HepG2 (cell line): ENCODE measurements around the gene NDUFB6. TPM values are rescaled to one million over a fixed set of nuclear protein-coding genes. Genes with fewer than 3 reads are reported as not detected.
A peak's percentile ranks its signal among the peaks of the same experiment; 100 is the strongest.

ENCODE experiments used
- ATAC-seq: fragments of 200-7000 bp; cut with Tn5 transposase; 3 replicates; pipeline ENCODE4 v1.9.1; 2020; ENCODE audit warnings: mild to moderate bottlenecking, moderate library complexity
- BruUV-seq: library from RNA; stranded (reverse); fragments of 400-500 nt; replicated peaks from 2 replicates; lab custom pipeline; 2021; lab: Mats Ljungman, UMichigan
- CTCF ChIA-PET: fragments of 300-600 bp; formaldehyde crosslinking; extraction: SDS; loops from one replicate; lab custom pipeline; 2021; ENCODE audit warnings: low total read pairs, inconsistent platforms, low intra/inter-chr PET ratio; lab: Yijun Ruan, JAX
- POLR2A ChIA-PET: fragments of 350-600 bp; sonication (Branson Sonifier 250); formaldehyde crosslinking; loops from one replicate; lab custom pipeline; 2020; ENCODE audit warnings: antibody characterized with exemption, inconsistent platforms; lab: Yijun Ruan, JAX
- DNase-seq: peaks from one replicate; pipeline ENCODE4 v3.0.0-alpha.2; 2015; ENCODE audit warnings: low spot score
- FAIRE-seq: peaks from 3 replicates; lab custom pipeline; 2011; peaks lifted over from hg19 to GRCh38; lab: Jason Lieb, UNC
- H2AFZ ChIP-seq: one replicate; pipeline ENCODE4 v1.6.1; 2011; ENCODE audit warnings: low read length, inconsistent platforms
- H3K27ac ChIP-seq: fragments of 300-600 bp; 3 replicates; pipeline ENCODE4 v1.8.0; 2011; ENCODE audit warnings: mixed run types, mild to moderate bottlenecking, mixed read lengths, low read length, inconsistent platforms; ENCODE audit not compliant: insufficient read depth; ENCODE audit errors: extremely low read length
- H3K27me3 ChIP-seq, 2 experiments: fragments of 200-600 bp in 1 of 2; 2 replicates in 1 of 2; 3 replicates in 1 of 2; pipeline versions ENCODE4 v1.6.0 to v1.8.0; 2011; ENCODE audit warnings: low read length in 2 of 2, mild to moderate bottlenecking in 2 of 2, moderate library complexity in 2 of 2, inconsistent platforms in 1 of 2; ENCODE audit not compliant: insufficient read depth in 2 of 2, control insufficient read depth in 1 of 2
- H3K36me3 ChIP-seq, 2 experiments: fragments of 200-600 bp in 1 of 2; replicated peaks in 1 of 2; 2 replicates in 1 of 2; 3 replicates in 1 of 2; pipeline versions ENCODE4 v1.5.1 to v1.8.0; 2011; ENCODE audit warnings: low read length in 2 of 2, inconsistent platforms in 1 of 2; ENCODE audit not compliant: insufficient read depth in 2 of 2, control insufficient read depth in 1 of 2
- H3K4me1 ChIP-seq: 2 replicates; pipeline ENCODE4 v1.5.1; 2012; ENCODE audit warnings: low read length, inconsistent platforms; ENCODE audit not compliant: insufficient read depth
- H3K4me2 ChIP-seq: 2 replicates; pipeline ENCODE4 v1.6.0; 2011; ENCODE audit warnings: low read depth, low read length, inconsistent platforms
- H3K4me3 ChIP-seq, 3 experiments: fragments of 200-600 bp in 1 of 3; sonication (generic), shearing (Covaris generic) in 1 of 3; replicated peaks in 1 of 3; 2 replicates each; pipeline ENCODE4 v1.5.1; 2011 to 2016; ENCODE audit warnings: low read length in 3 of 3, inconsistent platforms in 2 of 3, low read depth in 2 of 3, mild to moderate bottlenecking in 2 of 3, control low read depth in 1 of 3, mixed read lengths in 1 of 3; ENCODE audit not compliant: insufficient read depth in 1 of 3
- H3K79me2 ChIP-seq: one replicate; pipeline ENCODE4 v1.6.1; 2011; ENCODE audit warnings: low read length, inconsistent platforms; ENCODE audit not compliant: insufficient read depth
- H3K9ac ChIP-seq: 2 replicates; pipeline ENCODE4 v1.6.0; 2011; ENCODE audit warnings: mild to moderate bottlenecking, low read depth, low read length, inconsistent platforms; ENCODE audit not compliant: insufficient read depth
- H3K9me3 ChIP-seq: 2 replicates; pipeline ENCODE4 v1.5.1; 2012; ENCODE audit warnings: mild to moderate bottlenecking, low read length
- H4K20me1 ChIP-seq: 2 replicates; pipeline ENCODE4 v1.6.0; 2011; ENCODE audit warnings: inconsistent platforms, mild to moderate bottlenecking, low read length, moderate library complexity; ENCODE audit not compliant: insufficient read depth
- ARHGAP35 ChIP-seq: sonication (generic); formaldehyde crosslinking; IDR thresholded peaks from 2 replicates; pipeline ENCODE4 v1.9.0; 2022; ENCODE audit warnings: mild to moderate bottlenecking, inconsistent platforms, moderate library complexity, missing genetic modification reagents, borderline replicate concordance
- ARNTL ChIP-seq: sonication (generic); formaldehyde crosslinking; IDR thresholded peaks from 2 replicates; pipeline ENCODE4 v1.4.0; 2020; ENCODE audit warnings: mild to moderate bottlenecking, missing genetic modification reagents
- GPN1 ChIP-seq: sonication (generic); formaldehyde crosslinking; IDR thresholded peaks from 2 replicates; pipeline ENCODE4 v1.5.1; 2020; ENCODE audit warnings: missing genetic modification reagents, borderline replicate concordance
- IRF9 ChIP-seq: sonication (generic); formaldehyde crosslinking; IDR thresholded peaks from 2 replicates; pipeline ENCODE4 v1.8.0; 2022; ENCODE audit warnings: missing genetic modification reagents, mild to moderate bottlenecking, borderline replicate concordance
- KMT2A ChIP-seq: sonication (generic); formaldehyde crosslinking; IDR thresholded peaks from 2 replicates; pipeline ENCODE4 v1.4.0; 2020; ENCODE audit warnings: missing genetic modification reagents
- RAD21 ChIP-seq: fragments of 450-650 bp; formaldehyde crosslinking; IDR thresholded peaks from 2 replicates; pipeline ENCODE4 v1.5.0; 2020; ENCODE audit warnings: mild to moderate bottlenecking
- ZNF12 ChIP-seq: sonication (generic); formaldehyde crosslinking; IDR thresholded peaks from 2 replicates; pipeline ENCODE4 v1.5.0; 2020; ENCODE audit warnings: missing genetic modification reagents
- ZNF136 ChIP-seq: sonication (generic); formaldehyde crosslinking; IDR thresholded peaks from 2 replicates; pipeline ENCODE4 v1.8.1; 2022; ENCODE audit warnings: low read depth, mild to moderate bottlenecking, moderate library complexity, missing genetic modification reagents
- ZNF138 ChIP-seq: sonication (generic); formaldehyde crosslinking; IDR thresholded peaks from 2 replicates; pipeline ENCODE4 v1.5.0; 2020; ENCODE audit warnings: mild to moderate bottlenecking, low read depth, missing genetic modification reagents
- ZNF562 ChIP-seq: sonication (generic); formaldehyde crosslinking; IDR thresholded peaks from 2 replicates; pipeline ENCODE4 v1.8.0; 2022; ENCODE audit warnings: missing genetic modification reagents, borderline replicate concordance
- ZNF564 ChIP-seq: sonication (generic); formaldehyde crosslinking; IDR thresholded peaks from 2 replicates; pipeline ENCODE4 v1.8.1; 2023; ENCODE audit warnings: mild to moderate bottlenecking, missing genetic modification reagents
- ZNF761 ChIP-seq: sonication (generic); formaldehyde crosslinking; conservative IDR thresholded peaks from 2 replicates; pipeline ENCODE4 v1.4.0; 2020; ENCODE audit warnings: mild to moderate bottlenecking, missing genetic modification reagents
- ZNF83 ChIP-seq: sonication (generic); formaldehyde crosslinking; IDR thresholded peaks from 2 replicates; pipeline ENCODE4 v1.4.0; 2020; ENCODE audit warnings: missing genetic modification reagents, mild to moderate bottlenecking, borderline replicate concordance
- WGBS: methylation state at CpG from one replicate; pipeline ENCODE4 v1.1.6; 2017; ENCODE audit warnings: low lambda C conversion rate; 5-methylcytosine and 5-hydroxymethylcytosine counted together
- in situ Hi-C: cut with HindIII; loops from 2 replicates; pipeline ENCODE4 v1.10.0; 2017; ENCODE audit warnings: low pct_unique_long_range_greater_than_20kb; ENCODE audit not compliant: extremely low pct_ligation_motif_present
- intact Hi-C: fragments of 100-400 bp; cut with micrococcal nuclease; formaldehyde crosslinking; loops from one replicate; pipeline ENCODE4 v1.10.0; 2022; ENCODE audit not compliant: unreplicated experiment
- polyA plus RNA-seq, 8 experiments: library from polyadenylated mRNA; depleted of rRNA in 3 of 8; stranded (reverse) in 7 of 8; unstranded in 1 of 8; fragments of >200 nt; fragmentation: Illumina TruSeq in 4 of 8; extraction: Trizol in 4 of 8; gene quantifications; 2 replicates each; pipeline versions ENCODE4 v1.2.1 to v1.2.3, GENCODE V29; 2011 to 2016; ENCODE audit warnings: low read depth in 4 of 8, missing spikeins in 1 of 8, mixed read lengths in 1 of 8; ENCODE audit not compliant: insufficient read depth in 1 of 8
- total RNA-seq, 5 experiments: library from RNA; depleted of rRNA; stranded (reverse); fragments of >200 nt; fragmentation: Illumina TruSeq; extraction: Trizol; gene quantifications; 2 replicates each; pipeline ENCODE4 v1.2.3, GENCODE V29; 2016; ENCODE audit warnings: low read depth in 1 of 5
- TF ChIP-seq, protein P1 (sequence below): IDR thresholded peaks from 2 replicates; pipeline ENCODE4 v1.6.1; 2016; ENCODE audit warnings: low read depth
- TF ChIP-seq, protein P2 (sequence below): sonication (generic); formaldehyde crosslinking; IDR thresholded peaks from 2 replicates; pipeline ENCODE4 v1.8.1; 2023; ENCODE audit warnings: mild to moderate bottlenecking, inconsistent platforms, moderate library complexity, missing genetic modification reagents, borderline replicate concordance
- TF ChIP-seq, protein P3 (sequence below): sonication (generic); formaldehyde crosslinking; conservative IDR thresholded peaks from 2 replicates; pipeline ENCODE4 v1.4.0; 2020; ENCODE audit warnings: mild to moderate bottlenecking, missing genetic modification reagents, moderate library complexity

NDUFB6 gene
- total and polyA plus RNA-seq, 2 of the 13 experiments (the other 11 are each of a cell fraction or from before 2014, with no cell fraction given): 31.2 to 81.9 TPM

- TF ChIP-seq ZNF138 (no peak), ZNF83 (no peak), RAD21 (CRISPR knock-in tag) (no peak), ZNF564 (CRISPR knock-in tag) (no peak), GPN1 (no peak), ZNF761 (CRISPR knock-in tag) (no peak)
- TF ChIP-seq, protein P1, sequence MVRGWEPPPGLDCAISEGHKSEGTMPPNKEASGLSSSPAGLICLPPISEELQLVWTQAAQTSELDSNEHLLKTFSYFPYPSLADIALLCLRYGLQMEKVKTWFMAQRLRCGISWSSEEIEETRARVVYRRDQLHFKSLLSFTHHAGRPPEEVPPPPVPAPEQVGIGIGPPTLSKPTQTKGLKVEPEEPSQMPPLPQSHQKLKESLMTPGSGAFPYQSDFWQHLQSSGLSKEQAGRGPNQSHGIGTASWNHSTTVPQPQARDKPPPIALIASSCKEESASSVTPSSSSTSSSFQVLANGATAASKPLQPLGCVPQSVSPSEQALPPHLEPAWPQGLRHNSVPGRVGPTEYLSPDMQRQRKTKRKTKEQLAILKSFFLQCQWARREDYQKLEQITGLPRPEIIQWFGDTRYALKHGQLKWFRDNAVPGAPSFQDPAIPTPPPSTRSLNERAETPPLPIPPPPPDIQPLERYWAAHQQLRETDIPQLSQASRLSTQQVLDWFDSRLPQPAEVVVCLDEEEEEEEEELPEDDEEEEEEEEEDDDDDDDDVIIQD (CRISPR knock-in tag): no peak
- TF ChIP-seq, all 625 proteins: peak for 0
Measured at GRCh38 chr9:32565967-32566366, 7.0 kb downstream of the NDUFB6 start (continued).

DNA sequence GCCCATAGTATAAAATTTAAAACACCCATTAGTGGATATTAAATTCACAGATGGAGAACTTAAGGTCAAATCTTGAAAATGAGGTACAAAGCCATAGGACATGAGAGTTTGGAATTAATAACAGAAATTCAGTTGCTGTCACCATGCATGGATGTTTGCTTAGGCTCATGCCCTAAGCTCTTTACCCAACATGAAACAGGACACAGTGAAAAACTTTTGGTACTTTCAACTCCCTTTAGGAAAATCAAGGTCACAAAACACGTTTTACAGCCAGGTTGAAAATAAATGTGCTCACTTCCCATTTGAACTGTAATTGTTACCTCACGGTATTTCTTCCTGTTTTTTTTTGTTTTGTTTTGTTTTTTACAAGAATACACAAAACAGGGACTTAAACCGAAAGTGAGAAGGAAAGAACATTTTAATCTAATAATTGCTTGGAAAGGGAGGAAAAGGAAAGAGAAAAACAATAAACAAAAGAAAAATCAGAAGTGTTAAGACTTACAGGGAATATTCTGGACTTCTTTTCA is 14.5 kb downstream of the NDUFB6 start:
- Histone ChIP-seq H3K36me3 (no peaks in the 10 kb centered on the region; a peak in 2 of 5 replicates), H3K4me2 (no peak overlapping the region), H3K79me2 (peaks cover under 1% of the 10 kb centered on the region), H3K9me3 (no peaks in the 10 kb centered on the region), H3K27me3 (no peaks in the 10 kb centered on the region), H4K20me1 (no peaks in the 10 kb centered on the region), H3K9ac (no peak overlapping the region), H2AFZ (no peak overlapping the region), H3K27ac (peak overlapping the region; percentile 32), H3K4me1 (peaks cover 24% of the 10 kb centered on the region), H3K4me3 (no peak overlapping the region)
- no TSS peak for BruUV-seq
- FAIRE-seq (peak; percentile 49), ATAC-seq (peak; percentile 56; the same call in 1 of the 3 replicates), DNase-seq (no peak)
- CTCF ChIA-PET: no interaction called here
- intact Hi-C loops (no loop called here), in situ Hi-C loops (no loop called here)
- POLR2A ChIA-PET: interaction anchor here (1.9 kb wide), 1 partner anchor 174 kb away, joined by 4 read pairs; the partner anchor contains the start of gene ACO1
- WGBS: 61% methylated on average over 3 of the region's 3 CpGs
- TF ChIP-seq KMT2A: no peak
- no peak for TF ChIP-seq ARNTL (CRISPR knock-in tag)
- TF ChIP-seq ZNF136 (CRISPR knock-in tag): no peak
- no peak for TF ChIP-seq IRF9
- TF ChIP-seq ZNF12 (CRISPR knock-in tag): no peak
- TF ChIP-seq, protein P2, sequence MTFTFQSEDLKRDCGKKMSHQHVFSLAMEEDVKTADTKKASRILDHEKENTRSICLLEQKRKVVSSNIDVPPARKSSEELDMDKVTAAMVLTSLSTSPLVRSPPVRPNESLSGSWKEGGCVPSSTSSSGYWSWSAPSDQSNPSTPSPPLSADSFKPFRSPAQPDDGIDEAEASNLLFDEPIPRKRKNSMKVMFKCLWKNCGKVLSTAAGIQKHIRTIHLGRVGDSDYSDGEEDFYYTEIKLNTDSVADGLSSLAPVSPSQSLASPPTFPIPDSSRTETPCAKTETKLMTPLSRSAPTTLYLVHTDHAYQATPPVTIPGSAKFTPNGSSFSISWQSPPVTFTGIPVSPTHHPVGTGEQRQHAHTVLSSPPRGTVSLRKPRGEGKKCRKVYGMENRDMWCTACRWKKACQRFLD (CRISPR knock-in tag): no peak
- no peak for TF ChIP-seq ARHGAP35 (CRISPR knock-in tag)
- TF ChIP-seq ZNF562 (CRISPR knock-in tag): no peak
- TF ChIP-seq, protein P3, sequence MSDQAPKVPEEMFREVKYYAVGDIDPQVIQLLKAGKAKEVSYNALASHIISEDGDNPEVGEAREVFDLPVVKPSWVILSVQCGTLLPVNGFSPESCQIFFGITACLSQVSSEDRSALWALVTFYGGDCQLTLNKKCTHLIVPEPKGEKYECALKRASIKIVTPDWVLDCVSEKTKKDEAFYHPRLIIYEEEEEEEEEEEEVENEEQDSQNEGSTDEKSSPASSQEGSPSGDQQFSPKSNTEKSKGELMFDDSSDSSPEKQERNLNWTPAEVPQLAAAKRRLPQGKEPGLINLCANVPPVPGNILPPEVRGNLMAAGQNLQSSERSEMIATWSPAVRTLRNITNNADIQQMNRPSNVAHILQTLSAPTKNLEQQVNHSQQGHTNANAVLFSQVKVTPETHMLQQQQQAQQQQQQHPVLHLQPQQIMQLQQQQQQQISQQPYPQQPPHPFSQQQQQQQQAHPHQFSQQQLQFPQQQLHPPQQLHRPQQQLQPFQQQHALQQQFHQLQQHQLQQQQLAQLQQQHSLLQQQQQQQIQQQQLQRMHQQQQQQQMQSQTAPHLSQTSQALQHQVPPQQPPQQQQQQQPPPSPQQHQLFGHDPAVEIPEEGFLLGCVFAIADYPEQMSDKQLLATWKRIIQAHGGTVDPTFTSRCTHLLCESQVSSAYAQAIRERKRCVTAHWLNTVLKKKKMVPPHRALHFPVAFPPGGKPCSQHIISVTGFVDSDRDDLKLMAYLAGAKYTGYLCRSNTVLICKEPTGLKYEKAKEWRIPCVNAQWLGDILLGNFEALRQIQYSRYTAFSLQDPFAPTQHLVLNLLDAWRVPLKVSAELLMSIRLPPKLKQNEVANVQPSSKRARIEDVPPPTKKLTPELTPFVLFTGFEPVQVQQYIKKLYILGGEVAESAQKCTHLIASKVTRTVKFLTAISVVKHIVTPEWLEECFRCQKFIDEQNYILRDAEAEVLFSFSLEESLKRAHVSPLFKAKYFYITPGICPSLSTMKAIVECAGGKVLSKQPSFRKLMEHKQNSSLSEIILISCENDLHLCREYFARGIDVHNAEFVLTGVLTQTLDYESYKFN (CRISPR knock-in tag): 0 out of 2 replicates have a peak, but pooled peaks have one; percentile 20
